Neural cell (in vitro differentiated cells): ENCODE measurements around the gene S1PR1. TPM values are rescaled to one million over a fixed set of nuclear protein-coding genes. Genes with fewer than 3 reads are reported as not detected.
A peak's percentile ranks its signal among the peaks of the same experiment; 100 is the strongest.

ENCODE experiments used
- H2AFZ ChIP-seq: fragments of 200-600, 300-800 bp; sonication (generic), shearing (Covaris generic); 2 replicates; pipeline ENCODE4 v1.6.0; 2014; ENCODE audit warnings: low read depth, mild to moderate bottlenecking, antibody characterized with exemption, low read length, moderate library complexity
- H3F3A ChIP-seq: fragments of 200-600 bp; shearing (Covaris generic); 2 replicates; pipeline ENCODE4 v1.6.1; 2016; ENCODE audit warnings: mild to moderate bottlenecking, moderate library complexity, mixed read lengths, antibody characterized with exemption, low read length; ENCODE audit not compliant: insufficient read depth, poor library complexity, severe bottlenecking
- H3K27ac ChIP-seq: fragments of 200-600, 300-800 bp; sonication (generic), shearing (Covaris generic); 2 replicates; pipeline ENCODE4 v1.5.1; 2014; ENCODE audit warnings: mild to moderate bottlenecking, low read length, moderate library complexity
- H3K27me3 ChIP-seq: fragments of 300-800, 200-600 bp; sonication (generic), shearing (Covaris generic); 2 replicates; pipeline ENCODE4 v1.6.0; 2014; ENCODE audit warnings: mild to moderate bottlenecking, low read depth, low read length, moderate library complexity; ENCODE audit not compliant: insufficient read depth
- H3K36me3 ChIP-seq: fragments of 300-800, 200-600 bp; sonication (generic), shearing (Covaris generic); 2 replicates; pipeline ENCODE4 v1.5.1; 2014; ENCODE audit warnings: mild to moderate bottlenecking, antibody characterized with exemption, low read length, moderate library complexity; ENCODE audit not compliant: insufficient read depth
- H3K4me2 ChIP-seq: fragments of 300-800, 200-600 bp; sonication (generic), shearing (Covaris generic); 2 replicates; pipeline ENCODE4 v1.6.0; 2014; ENCODE audit warnings: mild to moderate bottlenecking, low read length
- H3K4me3 ChIP-seq: fragments of 300-800, 200-600 bp; sonication (generic), shearing (Covaris generic); 2 replicates; pipeline ENCODE4 v1.5.1; 2014; ENCODE audit warnings: mild to moderate bottlenecking, low read length, moderate library complexity
- H3K79me2 ChIP-seq: fragments of 200-600 bp; shearing (Covaris generic); replicated peaks from 2 replicates; pipeline ENCODE4 v1.6.0; 2014; ENCODE audit warnings: mild to moderate bottlenecking, low read length, moderate library complexity; ENCODE audit not compliant: insufficient read depth
- H3K9ac ChIP-seq: fragments of 300-800, 200-600 bp; sonication (generic), shearing (Covaris generic); 2 replicates; pipeline ENCODE4 v1.6.1; 2016; ENCODE audit warnings: mild to moderate bottlenecking, low read length, mixed read lengths
- H3K9me2 ChIP-seq: fragments of 200-600 bp; shearing (Covaris generic); 2 replicates; pipeline ENCODE4 v1.6.1; 2016; ENCODE audit warnings: mild to moderate bottlenecking, low read length, mixed read lengths; ENCODE audit not compliant: insufficient read depth
- H3K9me3 ChIP-seq: fragments of 200-600, 300-800 bp; sonication (generic), shearing (Covaris generic); 2 replicates; pipeline ENCODE4 v1.6.1; 2016; ENCODE audit warnings: mild to moderate bottlenecking, mixed run types, low read length, moderate library complexity, mixed read lengths
- H4K20me1 ChIP-seq: fragments of 200-600 bp; shearing (Covaris generic); 2 replicates; pipeline ENCODE4 v1.6.1; 2016; ENCODE audit warnings: mild to moderate bottlenecking, mixed run types; ENCODE audit not compliant: insufficient read depth
- CTCF ChIP-seq: fragments of 450-650 bp; IDR thresholded peaks from 2 replicates; pipeline ENCODE4 v1.5.1; 2014; ENCODE audit warnings: antibody characterized with exemption, mild to moderate bottlenecking, moderate library complexity; ENCODE audit not compliant: poor library complexity, severe bottlenecking
- EP300 ChIP-seq: fragments of 450-650 bp; conservative IDR thresholded peaks from 2 replicates; pipeline ENCODE4 v1.6.1; 2014; ENCODE audit warnings: antibody characterized with exemption, mild to moderate bottlenecking, moderate library complexity; ENCODE audit not compliant: poor library complexity, severe bottlenecking
- EZH2 ChIP-seq: fragments of 200-600, 300-800 bp; shearing (Covaris generic), sonication (generic); IDR thresholded peaks from 2 replicates; pipeline ENCODE4 v1.6.1; 2014; ENCODE audit warnings: antibody characterized with exemption, low read length, borderline replicate concordance, mild to moderate bottlenecking; ENCODE audit not compliant: insufficient read depth, poor library complexity, severe bottlenecking
- MXI1 ChIP-seq: fragments of 450-650 bp; conservative IDR thresholded peaks from 2 replicates; pipeline ENCODE4 v1.6.1; 2014; ENCODE audit warnings: antibody characterized with exemption, mild to moderate bottlenecking; ENCODE audit not compliant: poor library complexity, severe bottlenecking
- POLR2AphosphoS5 ChIP-seq: IDR thresholded peaks from 2 replicates; pipeline ENCODE4 v1.6.1; 2012
- RAD21 ChIP-seq: fragments of 450-650 bp; conservative IDR thresholded peaks from 2 replicates; pipeline ENCODE4 v1.6.1; 2014; ENCODE audit warnings: antibody characterized with exemption, mild to moderate bottlenecking, moderate library complexity
- REST ChIP-seq: IDR thresholded peaks from 2 replicates; pipeline ENCODE4 v1.6.1; 2012; ENCODE audit warnings: borderline replicate concordance
- SMC3 ChIP-seq: fragments of 450-650 bp; conservative IDR thresholded peaks from 2 replicates; pipeline ENCODE4 v1.6.1; 2014; ENCODE audit warnings: antibody characterized with exemption, mild to moderate bottlenecking, moderate library complexity; ENCODE audit not compliant: poor library complexity
- TAF1 ChIP-seq: IDR thresholded peaks from 2 replicates; pipeline ENCODE4 v1.6.1; 2012; ENCODE audit warnings: low read depth
- polyA plus RNA-seq: library from polyadenylated mRNA; depleted of rRNA; stranded (reverse); fragments of >200 nt; gene quantifications from 2 replicates; pipeline ENCODE4 v1.2.3, GENCODE V29; 2014

Gene S1PR1
- polyA plus RNA-seq, 1 donor from 2014 or later = not detected

- no peaks in the 10 kb centered on the region for H3K36me3 ChIP-seq
- peak overlapping the region; percentile 68 for H3K4me3 ChIP-seq
- H3K9me3 ChIP-seq = no peaks in the 10 kb centered on the region
- peak overlapping the region; percentile 83 for H3K4me2 ChIP-seq
- H2AFZ ChIP-seq = no peak overlapping the region
- H3K79me2 ChIP-seq = peaks cover 37% of the 10 kb centered on the region
- no peaks in the 10 kb centered on the region for H3F3A ChIP-seq
- H3K27me3 ChIP-seq = peaks cover 21% of the 10 kb centered on the region
- TF ChIP-seq EP300 (no peak), RAD21 (peak; percentile 26), EZH2 (no peak), CTCF (peak; percentile 18), TAF1 (no peak), SMC3 (no peak), POLR2AphosphoS5 (peak; percentile 5), MXI1 (no peak), REST (no peak)
- no peaks in the 10 kb centered on the region for H4K20me1 ChIP-seq
- H3K27ac ChIP-seq = no peak overlapping the region
- no peaks in the 10 kb centered on the region for H3K9me2 ChIP-seq
- no peak overlapping the region for H3K9ac ChIP-seq
Measured at GRCh38 chr1:101237229-101237837, 514 bp downstream of the S1PR1 start.

- Histone ChIP-seq H3K27ac (no peak overlapping the region), H3F3A (no peaks in the 10 kb centered on the region), H3K4me3 (peak overlapping the region; percentile 53), H3K79me2 (peaks cover 37% of the 10 kb centered on the region), H3K9ac (no peak overlapping the region), H4K20me1 (no peaks in the 10 kb centered on the region), H3K36me3 (no peaks in the 10 kb centered on the region), H2AFZ (no peak overlapping the region), H3K9me2 (no peaks in the 10 kb centered on the region), H3K4me2 (no peak overlapping the region), H3K27me3 (peaks cover 21% of the 10 kb centered on the region), H3K9me3 (no peaks in the 10 kb centered on the region)
- TF ChIP-seq EP300 (no peak), REST (no peak), EZH2 (no peak), TAF1 (no peak), RAD21 (no peak), POLR2AphosphoS5 (no peak), MXI1 (no peak), CTCF (no peak), SMC3 (no peak)
Measured at GRCh38 chr1:101238031-101238628, 1.3 kb downstream of the S1PR1 start.
